Stimulated activated CD4-positive, alpha-beta T cell treated with anti-CD3 and anti-CD28 coated beads, TNF-alpha, amount 100 ng/mL, for 4 hours (primary cell): ENCODE results near the gene PSMB3.
"Not testable (repeated sequence)": the region's sequence is repeated elsewhere in the genome, so short reads cannot be mapped to it uniquely, and the experiment has no call there.

Source experiments
- DNase-seq, 3 experiments: peaks; one replicate each; pipeline ENCODE4 v3.0.0-alpha.2; 2020; ENCODE audit warnings: low read depth in 3 of 3

PSMB3 gene

GRCh38 chr17:38749223-38750043 lies 3.1 kb upstream of the PSMB3 start:
- no peak for DNase-seq

- DNase-seq: no peak
Observed at GRCh38 chr17:38750044-38750311, 2.6 kb upstream of the PSMB3 start.

GRCh38 chr17:38750312-38751121 lies 2.0 kb upstream of the PSMB3 start:
- no peak for DNase-seq

- no peak for DNase-seq
Observed at GRCh38 chr17:38751144-38751807, 1.3 kb upstream of the PSMB3 start.

GRCh38 chr17:38751808-38752307 lies 683 bp upstream of the PSMB3 start:
- DNase-seq: peak; percentile 66 to 84 (median 71)

GRCh38 chr17:38753071-38753506 lies 548 bp downstream of the PSMB3 start:
- no peak for DNase-seq

- DNase-seq: no peak
Observed at GRCh38 chr17:38761612-38762011, 9.1 kb downstream of the PSMB3 start.

GRCh38 chr17:38762231-38762630 lies 9.7 kb downstream of the PSMB3 start:
- DNase-seq: no peak

- no peak for DNase-seq
Observed at GRCh38 chr17:38766341-38766740, 13.8 kb downstream of the PSMB3 start.

GRCh38 chr17:38768417-38768816 lies 15.9 kb downstream of the PSMB3 start:
- no peak for DNase-seq

- no peak for DNase-seq
Observed at GRCh38 chr17:38773258-38773657, 20.7 kb downstream of the PSMB3 start.

- no peak for DNase-seq
Observed at GRCh38 chr17:38777641-38778250, 25.2 kb downstream of the PSMB3 start.

GRCh38 chr17:38779965-38780752 lies 27.6 kb downstream of the PSMB3 start:
- no peak for DNase-seq

GRCh38 chr17:38783227-38783626 lies 30.7 kb downstream of the PSMB3 start:
- DNase-seq: no peak

GRCh38 chr17:38786372-38786771 lies 33.8 kb downstream of the PSMB3 start:
- no peak for DNase-seq

- DNase-seq: not testable (repeated sequence)
Observed at GRCh38 chr17:38787999-38788398, 35.5 kb downstream of the PSMB3 start.

GRCh38 chr17:38789185-38789584 lies 36.6 kb downstream of the PSMB3 start:
- DNase-seq: no peak

GRCh38 chr17:38790148-38790707 lies 37.7 kb downstream of the PSMB3 start:
- DNase-seq: not testable (repeated sequence)

- DNase-seq: no peak
Observed at GRCh38 chr17:38791162-38791561, 38.6 kb downstream of the PSMB3 start.

- DNase-seq: no peak
Observed at GRCh38 chr17:38794221-38794620, 41.7 kb downstream of the PSMB3 start.
